Measurements from ENCODE around the gene SLC9A8. TPM values are rescaled to one million over a fixed set of nuclear protein-coding genes. Genes with fewer than 3 reads are reported as not detected.

Gene SLC9A8
- total RNA-seq, 6 experiments from 2014 or later = 7.1 to 8.0 (median 7.4) TPM

GRCh38 chr20:49877386-49877921 lies 64.8 kb downstream of the SLC9A8 start:
- H3K4me1 Mint-ChIP-seq (ENCODE audit: low read depth) = peaks cover 8% of the 10 kb centered on the region

GRCh38 chr20:49878977-49879376 lies 66.3 kb downstream of the SLC9A8 start:
- Mint-ChIP-seq H3K9me3 (no peaks in the 10 kb centered on the region), H3K4me3 (no peak overlapping the region), H3K27ac (no peak overlapping the region), H3K4me1 (ENCODE audit: low read depth) (peaks cover 8% of the 10 kb centered on the region), H3K36me3 (ENCODE audit: low read depth) (no peaks in the 10 kb centered on the region; the same call in 1 of the 2 replicates), H3K27me3 (ENCODE audit: insufficient read depth) (no peaks in the 10 kb centered on the region)
- no peak for DNase-seq
- TF ChIP-seq, protein P1, sequence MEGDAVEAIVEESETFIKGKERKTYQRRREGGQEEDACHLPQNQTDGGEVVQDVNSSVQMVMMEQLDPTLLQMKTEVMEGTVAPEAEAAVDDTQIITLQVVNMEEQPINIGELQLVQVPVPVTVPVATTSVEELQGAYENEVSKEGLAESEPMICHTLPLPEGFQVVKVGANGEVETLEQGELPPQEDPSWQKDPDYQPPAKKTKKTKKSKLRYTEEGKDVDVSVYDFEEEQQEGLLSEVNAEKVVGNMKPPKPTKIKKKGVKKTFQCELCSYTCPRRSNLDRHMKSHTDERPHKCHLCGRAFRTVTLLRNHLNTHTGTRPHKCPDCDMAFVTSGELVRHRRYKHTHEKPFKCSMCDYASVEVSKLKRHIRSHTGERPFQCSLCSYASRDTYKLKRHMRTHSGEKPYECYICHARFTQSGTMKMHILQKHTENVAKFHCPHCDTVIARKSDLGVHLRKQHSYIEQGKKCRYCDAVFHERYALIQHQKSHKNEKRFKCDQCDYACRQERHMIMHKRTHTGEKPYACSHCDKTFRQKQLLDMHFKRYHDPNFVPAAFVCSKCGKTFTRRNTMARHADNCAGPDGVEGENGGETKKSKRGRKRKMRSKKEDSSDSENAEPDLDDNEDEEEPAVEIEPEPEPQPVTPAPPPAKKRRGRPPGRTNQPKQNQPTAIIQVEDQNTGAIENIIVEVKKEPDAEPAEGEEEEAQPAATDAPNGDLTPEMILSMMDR (IDR thresholded peaks at IDR 0.05) = no peak

More at GRCh38 chr20:49877386-49877921, 64.8 kb downstream of the SLC9A8 start:
- TF ChIP-seq, protein P1 (IDR thresholded peaks at IDR 0.05) = no peak
- no peak overlapping the region for H3K4me3 Mint-ChIP-seq
- H3K27ac Mint-ChIP-seq = no peak overlapping the region
- no peaks in the 10 kb centered on the region; the same call in 1 of the 2 replicates for H3K36me3 Mint-ChIP-seq (ENCODE audit: low read depth)
- no peaks in the 10 kb centered on the region for H3K27me3 Mint-ChIP-seq (ENCODE audit: insufficient read depth)
- no peaks in the 10 kb centered on the region for H3K9me3 Mint-ChIP-seq
- no peak for DNase-seq

DNA sequence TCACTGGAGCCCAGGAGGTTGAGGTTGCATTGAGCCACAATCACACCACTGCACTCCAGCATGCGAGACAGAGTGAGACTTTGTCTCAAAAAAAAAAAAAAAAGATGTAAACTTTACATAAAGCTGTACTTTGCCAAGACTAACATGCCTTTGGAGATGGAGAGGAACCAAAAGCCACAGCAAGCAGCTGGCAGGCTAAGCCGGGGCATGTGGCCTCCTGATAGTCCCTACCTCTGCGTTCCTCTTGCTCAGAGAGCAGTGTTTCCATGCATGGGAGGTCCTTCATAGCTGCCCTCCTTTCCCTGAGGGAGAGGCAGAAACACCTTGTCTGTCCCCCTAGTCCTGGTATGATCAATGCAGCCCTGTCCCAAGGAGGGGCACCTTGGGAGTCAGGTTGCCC lies 67.5 kb downstream of the SLC9A8 start:
- TF ChIP-seq, protein P1 (IDR thresholded peaks at IDR 0.05) = no peak
- Mint-ChIP-seq H3K4me3 (no peak overlapping the region), H3K4me1 (ENCODE audit: low read depth) (peaks cover 8% of the 10 kb centered on the region), H3K9me3 (no peaks in the 10 kb centered on the region), H3K27ac (no peak overlapping the region), H3K36me3 (ENCODE audit: low read depth) (no peaks in the 10 kb centered on the region; the same call in 1 of the 2 replicates), H3K27me3 (ENCODE audit: insufficient read depth) (no peaks in the 10 kb centered on the region)
- DNase-seq = no peak

- H3K27ac Mint-ChIP-seq = no peak overlapping the region
These were observed 68.3 kb downstream of the SLC9A8 start for GRCh38 chr20:49880724-49881445.

DNA sequence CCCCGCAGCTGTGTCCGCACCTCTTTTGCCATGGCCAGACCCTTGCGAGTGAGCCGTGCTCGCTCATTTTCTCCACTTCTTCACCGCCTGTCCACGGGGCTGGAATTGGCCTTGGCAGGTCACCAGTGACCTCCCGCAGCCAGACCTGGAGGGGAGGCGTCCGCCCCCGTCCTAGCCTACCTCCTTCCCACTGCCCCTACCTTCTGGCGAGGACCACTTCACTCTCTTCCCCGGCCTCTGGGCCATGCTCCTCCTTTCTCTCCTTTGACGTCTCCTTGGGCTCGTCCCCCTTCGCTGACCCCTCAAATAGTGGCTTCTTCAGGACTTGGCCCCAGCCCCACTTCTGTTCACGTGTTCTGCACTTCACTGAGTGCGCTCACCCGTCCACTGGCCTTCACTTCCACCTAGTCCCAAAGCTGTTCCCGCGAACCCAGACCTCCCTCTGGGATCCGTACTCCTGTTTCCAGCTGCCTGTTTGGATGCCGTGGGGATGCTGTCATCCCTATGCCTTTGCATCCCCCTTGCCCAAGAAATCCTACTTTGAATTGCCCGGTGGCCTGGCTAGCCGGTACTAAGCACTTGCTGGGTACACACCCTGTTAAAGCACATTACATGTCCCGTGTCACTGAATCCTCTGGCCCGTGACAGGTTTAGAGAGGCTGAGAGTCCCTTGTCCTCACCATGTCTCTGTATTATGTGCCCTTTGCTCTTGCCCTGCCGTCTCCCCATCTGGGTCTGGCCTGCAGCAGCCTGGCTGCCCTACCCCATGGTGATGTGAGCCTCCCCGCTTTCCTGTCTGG lies 69.7 kb downstream of the SLC9A8 start:
- TF ChIP-seq, protein P1 (IDR thresholded peaks at IDR 0.05) = no peak
- Mint-ChIP-seq H3K36me3 (ENCODE audit: low read depth) (no peaks in the 10 kb centered on the region; the same call in 1 of the 2 replicates), H3K4me3 (no peak overlapping the region; the same call in 1 of the 2 replicates), H3K27ac (no peak overlapping the region), H3K27me3 (ENCODE audit: insufficient read depth) (no peaks in the 10 kb centered on the region; the same call in 1 of the 2 replicates), H3K4me1 (ENCODE audit: low read depth) (peaks cover 13% of the 10 kb centered on the region), H3K9me3 (no peaks in the 10 kb centered on the region)
- no peak for DNase-seq

More at GRCh38 chr20:49880724-49881445, 68.3 kb downstream of the SLC9A8 start:
- H3K27me3 Mint-ChIP-seq (ENCODE audit: insufficient read depth) = no peaks in the 10 kb centered on the region
- H3K4me1 Mint-ChIP-seq (ENCODE audit: low read depth) = peaks cover 8% of the 10 kb centered on the region
- no peaks in the 10 kb centered on the region for H3K9me3 Mint-ChIP-seq
- no peak for DNase-seq
- TF ChIP-seq, protein P1 (IDR thresholded peaks at IDR 0.05) = no peak
- H3K36me3 Mint-ChIP-seq (ENCODE audit: low read depth) = no peaks in the 10 kb centered on the region; the same call in 1 of the 2 replicates
- H3K4me3 Mint-ChIP-seq = no peak overlapping the region

All from HFFc6 (cell line).